HG03095 (cell line): Measurements from ENCODE around the gene KCTD11.

Source experiments
- ATAC-seq: cut with Tn5 transposase; IDR thresholded peaks from one replicate; pipeline ENCODE4 v1.9.1; 2021; ENCODE audit warnings: moderate library complexity; ENCODE audit not compliant: unreplicated experiment

The KCTD11 gene

GRCh38 chr17:7351665-7352502 is at the start of gene KCTD11:
Gene KCTD11 (plus strand): TSS chr17:7352162.
- peak; percentile 45 for ATAC-seq

- ATAC-seq: no peak
These were observed 47.8 kb upstream of the KCTD11 start for GRCh38 chr17:7304179-7304578.

- peak; percentile 51 for ATAC-seq
These were observed 44.9 kb upstream of the KCTD11 start, which contains the start of gene EIF5A for GRCh38 chr17:7306911-7307685. Gene EIF5A (plus strand): TSS chr17:7307628. CDS start chr17:7309636, 2,008 bp downstream.

GRCh38 chr17:7307686-7308624 is 44.0 kb upstream of the KCTD11 start:
- ATAC-seq: no peak

- ATAC-seq: no peak
These were observed 43.1 kb upstream of the KCTD11 start for GRCh38 chr17:7308625-7309433.

GRCh38 chr17:7309628-7310027 is 42.3 kb upstream of the KCTD11 start:
- no peak for ATAC-seq

GRCh38 chr17:7311110-7311705 is 40.8 kb upstream of the KCTD11 start:
- no peak for ATAC-seq

- ATAC-seq: no peak
These were observed 39.4 kb upstream of the KCTD11 start for GRCh38 chr17:7312432-7313087.

- no peak for ATAC-seq
These were observed 38.7 kb upstream of the KCTD11 start for GRCh38 chr17:7313088-7313889.

GRCh38 chr17:7313890-7314718 is 37.9 kb upstream of the KCTD11 start:
- no peak for ATAC-seq

- peak; percentile 59 for ATAC-seq
These were observed 37.0 kb upstream of the KCTD11 start, which contains the start of gene GPS2 for GRCh38 chr17:7314719-7315569. Gene GPS2 (minus strand): TSS chr17:7315360. CDS start chr17:7315052, 308 bp downstream.

GRCh38 chr17:7315570-7316235 is 36.3 kb upstream of the KCTD11 start:
- ATAC-seq: no peak

- ATAC-seq: no peak
These were observed 34.7 kb upstream of the KCTD11 start for GRCh38 chr17:7317161-7317803.

- no peak for ATAC-seq
These were observed 33.7 kb upstream of the KCTD11 start for GRCh38 chr17:7318121-7318860.

- no peak for ATAC-seq
These were observed 30.5 kb upstream of the KCTD11 start for GRCh38 chr17:7321466-7321865.
